HepG2 (cell line): Measurements from ENCODE around the gene FAM181A.

ENCODE experiments used
- ATF2 ChIP-seq: sonication (generic); formaldehyde crosslinking; IDR thresholded peaks from 2 replicates; pipeline ENCODE4 v1.4.0; 2020; ENCODE audit warnings: missing genetic modification reagents
- CTCF ChIP-seq: sonication (generic); formaldehyde crosslinking; IDR thresholded peaks from 2 replicates; pipeline ENCODE4 v1.5.0; 2020; ENCODE audit warnings: mild to moderate bottlenecking, missing genetic modification reagents, moderate library complexity
- FOXJ3 ChIP-seq: sonication (generic); formaldehyde crosslinking; IDR thresholded peaks from 2 replicates; pipeline ENCODE4 v1.4.0; 2020; ENCODE audit warnings: missing genetic modification reagents, mild to moderate bottlenecking, borderline replicate concordance
- IKZF1 ChIP-seq: fragments of 450-650 bp; IDR thresholded peaks from 2 replicates; pipeline ENCODE4 v1.7.1; 2016
- JUN ChIP-seq: sonication (generic); formaldehyde crosslinking; IDR thresholded peaks from 2 replicates; pipeline ENCODE4 v1.4.0; 2020; ENCODE audit warnings: mild to moderate bottlenecking, missing genetic modification reagents
- MAFF ChIP-seq: IDR thresholded peaks from 2 replicates; pipeline ENCODE4 v1.6.1; 2011; ENCODE audit warnings: low read depth, low read length, improper control_type of control experiment
- MTF1 ChIP-seq: sonication (generic); formaldehyde crosslinking; IDR thresholded peaks from 2 replicates; pipeline ENCODE4 v1.5.0; 2020; ENCODE audit warnings: missing genetic modification reagents
- PHF5A ChIP-seq: IDR thresholded peaks from one replicate; pipeline ENCODE4 v1.6.1; 2018; ENCODE audit warnings: low read depth, missing genetic modification reagents; ENCODE audit not compliant: unreplicated experiment
- PLRG1 ChIP-seq: fragments of 450-650 bp; conservative IDR thresholded peaks from 2 replicates; pipeline ENCODE4 v1.6.1; 2016
- RELA ChIP-seq: sonication (generic); formaldehyde crosslinking; IDR thresholded peaks from 2 replicates; pipeline ENCODE4 v1.4.0; 2020; ENCODE audit warnings: missing genetic modification reagents
- SUZ12 ChIP-seq: fragments of 150-350 bp; IDR thresholded peaks from 2 replicates; pipeline ENCODE4 v1.6.1; 2014; ENCODE audit warnings: low read depth, low read length
- TAF1 ChIP-seq: sonication (generic); formaldehyde crosslinking; IDR thresholded peaks from 2 replicates; pipeline ENCODE4 v1.4.0; 2020; ENCODE audit warnings: missing genetic modification reagents

- TF ChIP-seq SUZ12 (no peak), CTCF (CRISPR knock-in tag) (no peak), PLRG1 (no peak), IKZF1 (no peak), JUN (no peak), TAF1 (CRISPR knock-in tag) (no peak), ATF2 (CRISPR knock-in tag) (no peak), MTF1 (no peak), FOXJ3 (no peak), MAFF (no peak), RELA (CRISPR knock-in tag) (no peak), PHF5A (CRISPR knock-in tag) (no peak)
Observed at GRCh38 chr14:93927800-93928145, 629 bp downstream of the FAM181A start.
